BLaER1 (cell line): ENCODE results near the gene TAS2R7.

Source experiments
- H3K27ac ChIP-seq: shearing (Covaris generic); formaldehyde crosslinking; 2 replicates; pipeline ENCODE4 v1.8.1; 2022
- H3K27me3 ChIP-seq: shearing (Covaris generic); formaldehyde crosslinking; 2 replicates; pipeline ENCODE4 v1.8.1; 2022
- H3K36me3 ChIP-seq: shearing (Covaris generic); formaldehyde crosslinking; 2 replicates; pipeline ENCODE4 v1.8.1; 2022
- H3K4me1 ChIP-seq: shearing (Covaris generic); formaldehyde crosslinking; 2 replicates; pipeline ENCODE4 v1.8.1; 2022
- H3K4me2 ChIP-seq: shearing (Covaris generic); formaldehyde crosslinking; 2 replicates; pipeline ENCODE4 v1.8.1; 2022
- H3K4me3 ChIP-seq: shearing (Covaris generic); formaldehyde crosslinking; 2 replicates; pipeline ENCODE4 v1.8.1; 2022
- H3K9ac ChIP-seq: shearing (Covaris generic); formaldehyde crosslinking; 2 replicates; pipeline ENCODE4 v1.8.1; 2022
- H3K9me3 ChIP-seq: shearing (Covaris generic); formaldehyde crosslinking; 2 replicates; pipeline ENCODE4 v1.8.1; 2022
- H4K20me1 ChIP-seq: shearing (Covaris generic); formaldehyde crosslinking; 2 replicates; pipeline ENCODE4 v1.8.1; 2022
- Cebpa-rat ChIP-seq: shearing (Covaris generic); IDR thresholded peaks from 2 replicates; pipeline ENCODE4 v1.8.1; 2022

The TAS2R7 gene

GRCh38 chr12:10802587-10802986, at the start of gene TAS2R7:
TSS of gene TAS2R7 (minus strand) at chr12:10802627. CDS start at chr12:10802570, 57 bp downstream.
- Histone ChIP-seq H3K36me3 (no peaks in the 10 kb centered on the region), H3K9me3 (no peaks in the 10 kb centered on the region), H4K20me1 (no peaks in the 10 kb centered on the region), H3K27ac (no peak within 1 kb of the TSS), H3K4me1 (no peaks in the 10 kb centered on the region), H3K9ac (no peak within 1 kb of the TSS), H3K4me2 (no peak within 1 kb of the TSS), H3K4me3 (no peak within 1 kb of the TSS), H3K27me3 (no peaks in the 10 kb centered on the region)
- no peak for TF ChIP-seq Cebpa-rat

- H3K9ac ChIP-seq = no peak overlapping the region
- H3K9me3 ChIP-seq = peaks cover 17% of the 10 kb centered on the region
- H3K4me3 ChIP-seq = no peak overlapping the region
- no peak for TF ChIP-seq Cebpa-rat
- peaks cover 21% of the 10 kb centered on the region for H3K36me3 ChIP-seq
- no peak overlapping the region for H3K4me2 ChIP-seq
- peaks cover 8% of the 10 kb centered on the region for H3K4me1 ChIP-seq
- no peak overlapping the region for H3K27ac ChIP-seq
- no peaks in the 10 kb centered on the region for H3K27me3 ChIP-seq
- H4K20me1 ChIP-seq = no peaks in the 10 kb centered on the region
Measured at GRCh38 chr12:10851243-10851858, 48.9 kb upstream of the TAS2R7 start.

GRCh38 chr12:10849425-10849878, 47.0 kb upstream of the TAS2R7 start, which contains the start of gene PRR4:
TSS of gene PRR4 (minus strand) at chr12:10849475. CDS start at chr12:10849437, 38 bp downstream.
- H4K20me1 ChIP-seq = no peaks in the 10 kb centered on the region
- H3K9ac ChIP-seq = no peak within 1 kb of the TSS
- no peak within 1 kb of the TSS for H3K27ac ChIP-seq
- H3K4me3 ChIP-seq = no peak within 1 kb of the TSS
- H3K4me2 ChIP-seq = no peak within 1 kb of the TSS
- H3K4me1 ChIP-seq = peaks cover 8% of the 10 kb centered on the region
- no peaks in the 10 kb centered on the region for H3K9me3 ChIP-seq
- no peak for TF ChIP-seq Cebpa-rat
- H3K36me3 ChIP-seq = peaks cover 6% of the 10 kb centered on the region
- H3K27me3 ChIP-seq = no peaks in the 10 kb centered on the region

GRCh38 chr12:10847744-10848143, 45.3 kb upstream of the TAS2R7 start:
- H3K4me1 ChIP-seq = peaks cover 8% of the 10 kb centered on the region
- H3K27ac ChIP-seq = no peak overlapping the region
- H3K27me3 ChIP-seq = no peaks in the 10 kb centered on the region
- H3K9me3 ChIP-seq = no peaks in the 10 kb centered on the region
- peaks cover 6% of the 10 kb centered on the region for H3K36me3 ChIP-seq
- no peak overlapping the region for H3K4me2 ChIP-seq
- H4K20me1 ChIP-seq = no peaks in the 10 kb centered on the region
- no peak overlapping the region for H3K9ac ChIP-seq
- no peak overlapping the region for H3K4me3 ChIP-seq
- no peak for TF ChIP-seq Cebpa-rat

- H4K20me1 ChIP-seq = no peaks in the 10 kb centered on the region
- no peak for TF ChIP-seq Cebpa-rat
- H3K9ac ChIP-seq = no peak overlapping the region
- no peaks in the 10 kb centered on the region for H3K4me1 ChIP-seq
- no peaks in the 10 kb centered on the region for H3K9me3 ChIP-seq
- no peaks in the 10 kb centered on the region for H3K27me3 ChIP-seq
- no peak overlapping the region for H3K27ac ChIP-seq
- H3K4me2 ChIP-seq = no peak overlapping the region
- no peak overlapping the region for H3K4me3 ChIP-seq
- peaks cover 6% of the 10 kb centered on the region for H3K36me3 ChIP-seq
Measured at GRCh38 chr12:10842862-10843261, 40.4 kb upstream of the TAS2R7 start.

GRCh38 chr12:10838461-10838860, 36.0 kb upstream of the TAS2R7 start:
- Histone ChIP-seq H3K4me3 (no peak overlapping the region), H3K27me3 (no peaks in the 10 kb centered on the region), H3K36me3 (no peaks in the 10 kb centered on the region), H3K9ac (no peak overlapping the region), H3K9me3 (no peaks in the 10 kb centered on the region), H3K4me1 (no peaks in the 10 kb centered on the region), H3K4me2 (no peak overlapping the region), H4K20me1 (no peaks in the 10 kb centered on the region), H3K27ac (no peak overlapping the region)
- no peak for TF ChIP-seq Cebpa-rat

GRCh38 chr12:10829994-10830393, 27.6 kb upstream of the TAS2R7 start:
- no peaks in the 10 kb centered on the region for H3K9me3 ChIP-seq
- H3K36me3 ChIP-seq = no peaks in the 10 kb centered on the region
- no peak overlapping the region for H3K4me3 ChIP-seq
- TF ChIP-seq Cebpa-rat = no peak; the same call in 1 of the 2 replicates
- no peaks in the 10 kb centered on the region for H3K4me1 ChIP-seq
- no peak overlapping the region for H3K9ac ChIP-seq
- no peak overlapping the region for H3K27ac ChIP-seq
- H4K20me1 ChIP-seq = no peaks in the 10 kb centered on the region
- H3K27me3 ChIP-seq = no peaks in the 10 kb centered on the region
- H3K4me2 ChIP-seq = no peak overlapping the region

GRCh38 chr12:10826258-10826657, 23.8 kb upstream of the TAS2R7 start, which contains the start of gene TAS2R10:
TSS of gene TAS2R10 (minus strand) at chr12:10826358. CDS start at chr12:10826269, 89 bp downstream.
- Histone ChIP-seq H3K9me3 (no peaks in the 10 kb centered on the region), H4K20me1 (no peaks in the 10 kb centered on the region), H3K9ac (no peak within 1 kb of the TSS), H3K4me2 (no peak within 1 kb of the TSS), H3K27me3 (no peaks in the 10 kb centered on the region), H3K4me3 (no peak within 1 kb of the TSS), H3K4me1 (no peaks in the 10 kb centered on the region), H3K36me3 (no peaks in the 10 kb centered on the region), H3K27ac (no peak within 1 kb of the TSS)
- TF ChIP-seq Cebpa-rat = no peak

GRCh38 chr12:10824957-10825356, 22.5 kb upstream of the TAS2R7 start:
- Histone ChIP-seq H3K4me2 (no peak overlapping the region), H3K9me3 (no peaks in the 10 kb centered on the region), H3K27ac (no peak overlapping the region), H3K36me3 (no peaks in the 10 kb centered on the region), H3K27me3 (no peaks in the 10 kb centered on the region), H3K9ac (no peak overlapping the region), H3K4me1 (no peaks in the 10 kb centered on the region), H3K4me3 (no peak overlapping the region), H4K20me1 (no peaks in the 10 kb centered on the region)
- TF ChIP-seq Cebpa-rat = no peak

GRCh38 chr12:10811883-10812536, 9.6 kb upstream of the TAS2R7 start:
- Histone ChIP-seq H3K9me3 (no peaks in the 10 kb centered on the region), H4K20me1 (no peaks in the 10 kb centered on the region), H3K4me2 (no peak overlapping the region), H3K36me3 (no peaks in the 10 kb centered on the region), H3K4me1 (no peaks in the 10 kb centered on the region), H3K27ac (no peak overlapping the region), H3K9ac (no peak overlapping the region), H3K4me3 (no peak overlapping the region), H3K27me3 (no peaks in the 10 kb centered on the region)
- no peak for TF ChIP-seq Cebpa-rat
